Stimulated activated CD4-positive, alpha-beta T cell treated with anti-CD3 and anti-CD28 coated beads, Interleukin-12 subunit alpha, Interleukin-12 subunit beta, amount 100 ng/mL, for 4 hours (primary cell): ENCODE data around the gene ICAM1.
A peak's percentile ranks its signal among the peaks of the same experiment; 100 is the strongest.
"Not testable (repeated sequence)": the region's sequence is repeated elsewhere in the genome, so short reads cannot be mapped to it uniquely, and the experiment has no call there.

ENCODE experiments used
- DNase-seq: peaks from one replicate; pipeline ENCODE4 v3.0.0-alpha.2; 2020

Gene ICAM1

GRCh38 chr19:10270616-10271394 is at the start of gene ICAM1:
Gene ICAM1, plus strand, starts transcription at chr19:10271120. Its CDS starts 40 bp downstream, at chr19:10271160.
- peak; percentile 65 for DNase-seq

GRCh38 chr19:10222201-10222890 is 48.6 kb upstream of the ICAM1 start:
- DNase-seq = no peak

GRCh38 chr19:10223488-10224213 is 47.3 kb upstream of the ICAM1 start:
- no peak for DNase-seq

- DNase-seq = no peak
Observed at GRCh38 chr19:10224337-10224736, 46.6 kb upstream of the ICAM1 start.

- no peak for DNase-seq
Observed at GRCh38 chr19:10226021-10226375, 44.9 kb upstream of the ICAM1 start.

- no peak for DNase-seq
Observed at GRCh38 chr19:10226376-10227025, 44.4 kb upstream of the ICAM1 start.

GRCh38 chr19:10227026-10227971 is 43.6 kb upstream of the ICAM1 start:
- no peak for DNase-seq

GRCh38 chr19:10228393-10228792 is 42.5 kb upstream of the ICAM1 start:
- DNase-seq = no peak

- no peak for DNase-seq
Observed at GRCh38 chr19:10228920-10229319, 42.0 kb upstream of the ICAM1 start.

GRCh38 chr19:10230173-10230860 is 40.6 kb upstream of the ICAM1 start:
- peak; percentile 65 for DNase-seq

- DNase-seq = peak; percentile 71
Observed at GRCh38 chr19:10230861-10231611, 39.9 kb upstream of the ICAM1 start, which contains the start of gene S1PR2. Gene S1PR2, minus strand, starts transcription at chr19:10231331. Its CDS starts 6,426 bp downstream, at chr19:10224905.

- DNase-seq = no peak
Observed at GRCh38 chr19:10231612-10232228, 39.2 kb upstream of the ICAM1 start.

GRCh38 chr19:10233946-10234345 is 37.0 kb upstream of the ICAM1 start:
- no peak for DNase-seq

- no peak for DNase-seq
Observed at GRCh38 chr19:10235003-10235402, 35.9 kb upstream of the ICAM1 start.

GRCh38 chr19:10235409-10235808 is 35.5 kb upstream of the ICAM1 start:
- DNase-seq = not testable (repeated sequence)

GRCh38 chr19:10237702-10238101 is 33.2 kb upstream of the ICAM1 start:
- no peak for DNase-seq

GRCh38 chr19:10238172-10238783 is 32.6 kb upstream of the ICAM1 start:
- no peak for DNase-seq

GRCh38 chr19:10241826-10242449 is 29.0 kb upstream of the ICAM1 start:
- DNase-seq = not testable (repeated sequence)

- no peak for DNase-seq
Observed at GRCh38 chr19:10243606-10244005, 27.3 kb upstream of the ICAM1 start.
